HG03039 (cell line): ENCODE data around the gene NAP1L1.
"Not testable (repeated sequence)": the region's sequence is repeated elsewhere in the genome, so short reads cannot be mapped to it uniquely, and the experiment has no call there.

Source experiments
- ATAC-seq: cut with Tn5 transposase; IDR thresholded peaks from one replicate; pipeline ENCODE4 v1.9.1; 2021; ENCODE audit warnings: mild to moderate bottlenecking, moderate library complexity; ENCODE audit not compliant: unreplicated experiment

Gene NAP1L1

GRCh38 chr12:75994069-75994740 lies 90.3 kb downstream of the NAP1L1 start:
- ATAC-seq = no peak

GRCh38 chr12:75991753-75992152 lies 92.7 kb downstream of the NAP1L1 start:
- ATAC-seq = no peak

GRCh38 chr12:75990189-75990912 lies 94.1 kb downstream of the NAP1L1 start:
- no peak for ATAC-seq

- not testable (repeated sequence) for ATAC-seq
These were observed 96.8 kb downstream of the NAP1L1 start for GRCh38 chr12:75987709-75988108.
